Upper lobe of right lung (tissue), 1 donor: ENCODE data around the gene GLT1D1. TPM values are rescaled to one million over a fixed set of nuclear protein-coding genes. Genes with fewer than 3 reads are reported as not detected.

Source experiments
- ATAC-seq: fragments of 200-7000 bp; cut with Tn5 transposase; one replicate; pipeline ENCODE4 v1.9.1; 2020; ENCODE audit warnings: mild to moderate bottlenecking, moderate library complexity
- DNase-seq: peaks from one replicate; pipeline ENCODE4 v3.0.0-alpha.2; 2020
- H3K27ac ChIP-seq: fragments of 200-600 bp; one replicate; pipeline ENCODE4 v1.8.0; 2022
- H3K27me3 ChIP-seq: fragments of 200-600 bp; one replicate; pipeline ENCODE4 v1.8.0; 2022; ENCODE audit warnings: mild to moderate bottlenecking
- H3K36me3 ChIP-seq: fragments of 200-600 bp; one replicate; pipeline ENCODE4 v1.8.0; 2022
- H3K4me1 ChIP-seq: fragments of 200-600 bp; one replicate; pipeline ENCODE4 v1.8.0; 2022
- H3K4me3 ChIP-seq: fragments of 200-600 bp; one replicate; pipeline ENCODE4 v1.8.0; 2022; ENCODE audit warnings: mild to moderate bottlenecking
- H3K9me3 ChIP-seq: fragments of 200-600 bp; one replicate; pipeline ENCODE4 v1.8.0; 2022
- CTCF ChIP-seq: fragments of 200-600 bp; IDR thresholded peaks from one replicate; pipeline ENCODE4 v1.8.0; 2022; ENCODE audit warnings: antibody characterized with exemption
- intact Hi-C: fragments of 100-400 bp; cut with DNase I; formaldehyde crosslinking; loops from one replicate; pipeline ENCODE4 v1.11.0; 2022
- total RNA-seq: library from RNA; stranded (reverse); fragmentation: NEBNext Ultra II Directional; extraction: Animal tissue kit (Norgen Biotek cat#: 25700); gene quantifications from one replicate; pipeline ENCODE4 v1.2.1, GENCODE V29; 2021
- donor health status: DM: no; HTN: yes; CAD: no; lungs with severe emphysema.

GLT1D1 gene
- total RNA-seq, 1 donor from 2014 or later = 3.5 TPM

DNA sequence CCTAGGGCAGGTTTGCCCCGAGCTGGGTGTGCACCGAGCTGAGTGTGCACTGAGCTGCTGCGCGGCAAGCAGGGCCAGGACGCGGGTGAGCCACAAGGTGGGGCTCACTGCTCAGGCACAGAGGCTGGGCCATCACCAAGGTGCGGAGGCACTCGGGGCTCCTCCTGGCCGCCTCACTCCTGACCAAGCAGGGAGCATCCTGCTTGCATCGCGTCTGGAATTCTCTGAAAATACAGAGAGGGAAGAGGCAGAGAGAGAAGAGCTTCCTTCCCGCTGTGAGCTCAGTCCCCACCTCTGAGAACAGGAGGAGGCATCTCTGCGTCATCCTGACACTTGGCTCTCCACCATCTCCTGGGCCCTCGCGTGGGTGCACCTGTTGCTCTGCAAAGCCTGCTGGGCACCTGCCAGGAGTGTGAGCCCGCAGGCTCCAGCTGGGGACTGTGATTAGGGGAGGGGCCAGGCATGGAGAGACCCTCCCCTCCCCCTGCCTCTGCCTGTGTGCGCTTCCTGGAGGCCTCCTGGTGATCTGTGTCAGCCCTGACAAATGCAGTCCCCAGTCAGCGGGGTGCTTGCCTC, 116.3 kb downstream of the GLT1D1 start:
- Histone ChIP-seq H3K36me3 (no peaks in the 10 kb centered on the region), H3K27ac (no peak overlapping the region), H3K4me1 (no peaks in the 10 kb centered on the region), H3K4me3 (no peak overlapping the region), H3K9me3 (no peaks in the 10 kb centered on the region), H3K27me3 (peaks cover 32% of the 10 kb centered on the region)
- intact Hi-C loops = no loop called here
- peak; percentile 30 for TF ChIP-seq CTCF
- DNase-seq (peak; percentile 69), ATAC-seq (peak; percentile 76)

DNA sequence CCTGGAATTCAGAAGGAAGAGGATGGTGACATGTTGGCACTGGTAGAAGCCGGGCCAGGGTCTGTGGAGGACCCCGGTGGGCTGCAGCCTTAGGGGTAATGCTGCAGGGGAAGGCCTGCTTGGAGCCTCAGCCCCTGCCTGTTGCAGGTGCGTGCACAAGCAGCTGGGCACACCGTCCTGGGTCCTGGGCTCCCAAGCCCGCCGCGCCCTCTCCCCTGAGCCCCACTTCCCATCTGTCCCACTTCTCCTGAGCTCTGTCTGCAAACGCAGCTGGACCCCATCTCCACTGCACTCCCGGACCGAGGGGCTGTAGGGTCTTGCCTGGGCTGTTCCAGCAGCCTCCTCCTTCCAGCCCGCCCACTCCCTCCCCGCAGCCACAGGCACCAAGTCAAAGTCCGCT, 116.8 kb downstream of the GLT1D1 start:
- intact Hi-C loops = no loop called here
- no peak for TF ChIP-seq CTCF
- ATAC-seq (no peak), DNase-seq (peak; percentile 51)
- no peaks in the 10 kb centered on the region for H3K9me3 ChIP-seq
- no peak overlapping the region for H3K4me3 ChIP-seq
- H3K36me3 ChIP-seq = no peaks in the 10 kb centered on the region
- H3K4me1 ChIP-seq = no peaks in the 10 kb centered on the region
- peaks cover 32% of the 10 kb centered on the region for H3K27me3 ChIP-seq
- H3K27ac ChIP-seq = no peak overlapping the region

- peaks cover 32% of the 10 kb centered on the region for H3K27me3 ChIP-seq
- no peaks in the 10 kb centered on the region for H3K9me3 ChIP-seq
- no peak overlapping the region for H3K4me3 ChIP-seq
- no peak for TF ChIP-seq CTCF
- DNase-seq = no peak
- H3K36me3 ChIP-seq = no peaks in the 10 kb centered on the region
- no peak for ATAC-seq
- no peak overlapping the region for H3K27ac ChIP-seq
- intact Hi-C loops = no loop called here
- no peaks in the 10 kb centered on the region for H3K4me1 ChIP-seq
These were observed 117.7 kb downstream of the GLT1D1 start for GRCh38 chr12:128970941-128971340.

- Histone ChIP-seq H3K27ac (no peak overlapping the region), H3K4me3 (no peak overlapping the region), H3K4me1 (no peaks in the 10 kb centered on the region), H3K36me3 (no peaks in the 10 kb centered on the region), H3K27me3 (peaks cover 32% of the 10 kb centered on the region), H3K9me3 (no peaks in the 10 kb centered on the region)
- DNase-seq = no peak
- TF ChIP-seq CTCF = no peak
- ATAC-seq = no peak
- intact Hi-C loops = no loop called here
These were observed 118.5 kb downstream of the GLT1D1 start for GRCh38 chr12:128971802-128972201.

GRCh38 chr12:128973883-128974681, 120.8 kb downstream of the GLT1D1 start:
- Histone ChIP-seq H3K9me3 (no peaks in the 10 kb centered on the region), H3K4me1 (no peaks in the 10 kb centered on the region), H3K27ac (no peak overlapping the region), H3K4me3 (no peak overlapping the region), H3K36me3 (no peaks in the 10 kb centered on the region), H3K27me3 (peaks cover 30% of the 10 kb centered on the region)
- DNase-seq = peak; percentile 28
- no peak for TF ChIP-seq CTCF
- intact Hi-C loops = no loop called here
- no peak for ATAC-seq
